ENCODE measurements around the gene FOXN1.

DNA sequence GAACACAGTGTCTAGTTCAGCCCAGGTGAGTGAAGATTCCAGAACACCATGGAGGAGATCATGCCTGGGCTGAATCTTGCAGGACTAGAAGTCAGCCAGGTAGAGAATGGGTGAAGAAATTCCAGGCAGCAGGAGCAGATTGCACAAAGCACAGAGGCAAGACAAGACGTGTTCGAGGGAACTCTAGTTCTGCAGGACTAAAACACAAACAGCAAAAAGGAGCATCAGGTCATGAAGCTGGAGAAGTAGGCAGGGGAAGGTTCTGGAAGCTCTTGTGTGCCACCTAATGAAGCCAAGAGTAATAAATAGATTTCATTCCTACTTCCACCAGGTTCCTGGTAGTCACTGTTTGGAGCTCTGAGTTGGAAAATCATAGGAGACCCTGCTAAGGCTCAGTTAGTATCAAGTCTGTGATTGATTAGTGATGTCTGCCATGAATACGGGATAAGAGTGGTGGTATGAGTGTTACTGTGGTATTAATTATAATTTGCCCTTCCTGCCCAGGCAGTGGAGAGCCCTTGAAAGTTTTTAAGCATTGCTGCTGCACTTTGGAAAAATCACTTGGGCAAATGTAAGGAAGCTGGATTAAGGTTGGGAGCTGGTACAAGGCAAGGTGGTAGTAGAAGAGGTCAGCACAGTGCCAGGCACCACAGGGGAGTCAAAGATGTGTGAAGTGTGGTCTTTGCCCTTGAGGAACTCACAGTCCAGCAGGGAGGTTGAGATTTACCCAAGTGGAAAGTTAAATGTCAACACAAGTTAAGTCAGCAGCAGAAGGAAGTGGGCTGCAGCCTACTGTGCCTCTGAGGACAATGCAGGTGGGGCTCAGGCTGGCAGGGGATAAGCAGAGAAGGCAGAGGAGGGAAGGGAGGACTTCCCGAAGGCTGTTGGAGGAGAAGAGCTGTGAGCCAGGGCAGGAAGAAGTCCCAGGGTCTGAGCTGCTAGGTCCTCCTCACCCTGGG is 13.5 kb upstream of the FOXN1 start:
- TF ChIP-seq POLR2A (IDR thresholded peaks at IDR 0.05; ENCODE audit: extremely low read depth, insufficient read length): no peak
- TF ChIP-seq, protein P1, sequence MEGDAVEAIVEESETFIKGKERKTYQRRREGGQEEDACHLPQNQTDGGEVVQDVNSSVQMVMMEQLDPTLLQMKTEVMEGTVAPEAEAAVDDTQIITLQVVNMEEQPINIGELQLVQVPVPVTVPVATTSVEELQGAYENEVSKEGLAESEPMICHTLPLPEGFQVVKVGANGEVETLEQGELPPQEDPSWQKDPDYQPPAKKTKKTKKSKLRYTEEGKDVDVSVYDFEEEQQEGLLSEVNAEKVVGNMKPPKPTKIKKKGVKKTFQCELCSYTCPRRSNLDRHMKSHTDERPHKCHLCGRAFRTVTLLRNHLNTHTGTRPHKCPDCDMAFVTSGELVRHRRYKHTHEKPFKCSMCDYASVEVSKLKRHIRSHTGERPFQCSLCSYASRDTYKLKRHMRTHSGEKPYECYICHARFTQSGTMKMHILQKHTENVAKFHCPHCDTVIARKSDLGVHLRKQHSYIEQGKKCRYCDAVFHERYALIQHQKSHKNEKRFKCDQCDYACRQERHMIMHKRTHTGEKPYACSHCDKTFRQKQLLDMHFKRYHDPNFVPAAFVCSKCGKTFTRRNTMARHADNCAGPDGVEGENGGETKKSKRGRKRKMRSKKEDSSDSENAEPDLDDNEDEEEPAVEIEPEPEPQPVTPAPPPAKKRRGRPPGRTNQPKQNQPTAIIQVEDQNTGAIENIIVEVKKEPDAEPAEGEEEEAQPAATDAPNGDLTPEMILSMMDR (IDR thresholded peaks at IDR 0.05; ENCODE audit: low read depth, low read length): no peak
- TF ChIP-seq, protein P2, sequence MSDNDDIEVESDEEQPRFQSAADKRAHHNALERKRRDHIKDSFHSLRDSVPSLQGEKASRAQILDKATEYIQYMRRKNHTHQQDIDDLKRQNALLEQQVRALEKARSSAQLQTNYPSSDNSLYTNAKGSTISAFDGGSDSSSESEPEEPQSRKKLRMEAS (IDR thresholded peaks at IDR 0.05; ENCODE audit: low read depth, low read length): no peak

All from NB4 (cell line).